GM19395 (cell line): ENCODE measurements around the gene GIMAP1.

ENCODE experiments used
- ATAC-seq: cut with Tn5 transposase; IDR thresholded peaks from one replicate; pipeline ENCODE4 v1.9.1; 2021; ENCODE audit warnings: mild to moderate bottlenecking, moderate library complexity; ENCODE audit not compliant: unreplicated experiment

The GIMAP1 gene

GRCh38 chr7:150721970-150722373 is 5.6 kb downstream of the GIMAP1 start:
- ATAC-seq = no peak

GRCh38 chr7:150722431-150722931 is 6.1 kb downstream of the GIMAP1 start:
- ATAC-seq = no peak

- no peak for ATAC-seq
Observed at GRCh38 chr7:150723467-150723866, 7.1 kb downstream of the GIMAP1 start.

GRCh38 chr7:150727381-150727780 is 11.0 kb downstream of the GIMAP1 start:
- ATAC-seq = no peak

GRCh38 chr7:150728011-150728410 is 11.6 kb downstream of the GIMAP1 start:
- no peak for ATAC-seq

- ATAC-seq = no peak
Observed at GRCh38 chr7:150728609-150729008, 12.2 kb downstream of the GIMAP1 start.

- no peak for ATAC-seq
Observed at GRCh38 chr7:150731916-150732315, 15.5 kb downstream of the GIMAP1 start.

GRCh38 chr7:150732786-150733481 is 16.5 kb downstream of the GIMAP1 start:
- no peak for ATAC-seq

GRCh38 chr7:150733482-150734095 is 17.2 kb downstream of the GIMAP1 start:
- no peak for ATAC-seq

- no peak for ATAC-seq
Observed at GRCh38 chr7:150734254-150734653, 17.8 kb downstream of the GIMAP1 start.

GRCh38 chr7:150735596-150736358 is 19.4 kb downstream of the GIMAP1 start:
- ATAC-seq = no peak

GRCh38 chr7:150736864-150737263 is 20.5 kb downstream of the GIMAP1 start:
- peak; percentile 14 for ATAC-seq

- peak; percentile 71 for ATAC-seq
Observed at GRCh38 chr7:150737265-150738055, 21.0 kb downstream of the GIMAP1 start, which contains the start of gene GIMAP5. GIMAP5 (plus strand) TSS chr7:150737418; CDS start chr7:150740885, 3,467 bp downstream.

- no peak for ATAC-seq
Observed at GRCh38 chr7:150738092-150738491, 21.7 kb downstream of the GIMAP1 start.

- no peak for ATAC-seq
Observed at GRCh38 chr7:150738591-150739001, 22.2 kb downstream of the GIMAP1 start.

GRCh38 chr7:150739033-150739432 is 22.6 kb downstream of the GIMAP1 start:
- no peak for ATAC-seq

- no peak for ATAC-seq
Observed at GRCh38 chr7:150740053-150740452, 23.6 kb downstream of the GIMAP1 start.

GRCh38 chr7:150742286-150742968 is 26.0 kb downstream of the GIMAP1 start:
- ATAC-seq = no peak

GRCh38 chr7:150744041-150744656 is 27.7 kb downstream of the GIMAP1 start:
- no peak for ATAC-seq

GRCh38 chr7:150745086-150745485 is 28.7 kb downstream of the GIMAP1 start:
- no peak for ATAC-seq
